Neutrophil (primary cell): ENCODE results near the gene AGXT.

Experiments
- H3K27ac ChIP-seq: fragments of 200-600 bp; sonication (generic); 2 replicates; pipeline ENCODE4 v1.5.1; 2016; ENCODE audit warnings: mild to moderate bottlenecking, moderate library complexity
- H3K27me3 ChIP-seq: fragments of 200-600 bp; sonication (generic); 2 replicates; pipeline ENCODE4 v1.6.0; 2016; ENCODE audit warnings: mild to moderate bottlenecking
- H3K36me3 ChIP-seq: fragments of 200-600 bp; sonication (generic); 2 replicates; pipeline ENCODE4 v1.5.1; 2017
- H3K4me1 ChIP-seq, 2 experiments: fragments of 200-600 bp in 1 of 2; sonication (generic) in 1 of 2; 1 replicate in 1 of 2; 2 replicates in 1 of 2; pipeline versions ENCODE4 v1.5.1 to v1.6.1; 2013 to 2016; ENCODE audit warnings: low read depth in 1 of 2, low read length in 1 of 2, mild to moderate bottlenecking in 1 of 2, moderate library complexity in 1 of 2; ENCODE audit not compliant: control insufficient read depth in 1 of 2, insufficient read depth in 1 of 2
- H3K4me3 ChIP-seq, 2 experiments: fragments of 200-600 bp in 1 of 2; sonication (generic) in 1 of 2; 1 replicate in 1 of 2; 2 replicates in 1 of 2; pipeline ENCODE4 v1.5.1; 2013 to 2016; ENCODE audit warnings: low read depth in 1 of 2, low read length in 1 of 2, mild to moderate bottlenecking in 1 of 2, moderate library complexity in 1 of 2
- H3K9me3 ChIP-seq: fragments of 200-600 bp; sonication (generic); 2 replicates; pipeline ENCODE4 v1.5.1; 2016
- CTCF ChIP-seq: fragments of 200-600 bp; sonication (generic); IDR thresholded peaks from 2 replicates; pipeline ENCODE4 v1.5.1; 2016; ENCODE audit warnings: antibody characterized with exemption

AGXT gene

GRCh38 chr2:240873805-240874714 is 5.4 kb downstream of the AGXT start:
- H3K4me3 ChIP-seq: no peak overlapping the region
- no peaks in the 10 kb centered on the region for H3K27me3 ChIP-seq
- no peak overlapping the region for H3K27ac ChIP-seq
- H3K36me3 ChIP-seq: no peaks in the 10 kb centered on the region
- H3K9me3 ChIP-seq: no peaks in the 10 kb centered on the region
- TF ChIP-seq CTCF: no peak
- H3K4me1 ChIP-seq: no peaks in the 10 kb centered on the region

GRCh38 chr2:240874715-240875227 is 6.1 kb downstream of the AGXT start:
- Histone ChIP-seq H3K9me3 (no peaks in the 10 kb centered on the region), H3K36me3 (no peaks in the 10 kb centered on the region), H3K27me3 (no peaks in the 10 kb centered on the region), H3K4me1 (no peaks in the 10 kb centered on the region), H3K4me3 (no peak overlapping the region), H3K27ac (no peak overlapping the region)
- no peak for TF ChIP-seq CTCF

GRCh38 chr2:240875228-240876034 is 6.8 kb downstream of the AGXT start:
- H3K9me3 ChIP-seq: no peaks in the 10 kb centered on the region
- no peak overlapping the region for H3K27ac ChIP-seq
- no peak overlapping the region for H3K4me3 ChIP-seq
- no peak for TF ChIP-seq CTCF
- no peaks in the 10 kb centered on the region for H3K27me3 ChIP-seq
- no peaks in the 10 kb centered on the region for H3K4me1 ChIP-seq
- H3K36me3 ChIP-seq: no peaks in the 10 kb centered on the region

- H3K4me3 ChIP-seq: no peak overlapping the region
- H3K36me3 ChIP-seq: no peaks in the 10 kb centered on the region
- no peaks in the 10 kb centered on the region for H3K27me3 ChIP-seq
- no peaks in the 10 kb centered on the region for H3K4me1 ChIP-seq
- no peaks in the 10 kb centered on the region for H3K9me3 ChIP-seq
- no peak for TF ChIP-seq CTCF
- H3K27ac ChIP-seq: no peak overlapping the region
These were observed 7.4 kb downstream of the AGXT start for GRCh38 chr2:240876035-240876474.

GRCh38 chr2:240876475-240877251 is 8.0 kb downstream of the AGXT start:
- Histone ChIP-seq H3K9me3 (no peaks in the 10 kb centered on the region), H3K4me3 (no peak overlapping the region), H3K27me3 (no peaks in the 10 kb centered on the region), H3K36me3 (no peaks in the 10 kb centered on the region), H3K4me1 (no peaks in the 10 kb centered on the region), H3K27ac (no peak overlapping the region)
- no peak for TF ChIP-seq CTCF
